Activated CD4-positive, alpha-beta memory T cell treated with anti-CD3 and anti-CD28 coated beads for 36 hours (primary cell): ENCODE measurements around the gene YEATS2. TPM values are rescaled to one million over a fixed set of nuclear protein-coding genes. Genes with fewer than 3 reads are reported as not detected.
A peak's percentile ranks its signal among the peaks of the same experiment; 100 is the strongest.
"Not testable (repeated sequence)": the region's sequence is repeated elsewhere in the genome, so short reads cannot be mapped to it uniquely, and the experiment has no call there.

Experiments used
- CTCF ChIA-PET: fragments of 350-600 bp; sonication (Branson Sonifier 250); formaldehyde crosslinking; loops from one replicate; lab custom pipeline; 2021; ENCODE audit warnings: antibody characterized with exemption, inconsistent platforms; lab: Charles Lee
- POLR2A ChIA-PET: fragments of 350-600 bp; sonication (Branson Sonifier 250); formaldehyde crosslinking; loops from one replicate; lab custom pipeline; 2021; ENCODE audit warnings: antibody characterized with exemption; lab: Charles Lee
- DNase-seq: peaks from one replicate; pipeline ENCODE4 v3.0.0-alpha.2; 2020
- H3K27ac Mint-ChIP-seq: one replicate; pipeline ENCODE4 v1.8.0; 2021; ENCODE audit warnings: mixed read lengths
- H3K27me3 Mint-ChIP-seq: one replicate; pipeline ENCODE4 v1.8.0; 2021; ENCODE audit warnings: mixed read lengths
- H3K36me3 Mint-ChIP-seq: one replicate; pipeline ENCODE4 v1.8.0; 2021; ENCODE audit warnings: mixed read lengths
- H3K4me1 Mint-ChIP-seq: one replicate; pipeline ENCODE4 v1.8.0; 2021; ENCODE audit warnings: low read depth, mixed read lengths
- H3K4me3 Mint-ChIP-seq: one replicate; pipeline ENCODE4 v1.8.0; 2021; ENCODE audit warnings: mild to moderate bottlenecking, mixed read lengths
- H3K9me3 Mint-ChIP-seq: one replicate; pipeline ENCODE4 v1.8.0; 2021; ENCODE audit warnings: mixed read lengths
- intact Hi-C: fragments of 100-400 bp; cut with micrococcal nuclease; formaldehyde crosslinking; loops from one replicate; pipeline ENCODE4 v1.15.1; 2023
- total RNA-seq, 2 experiments: library from RNA; stranded (reverse); gene quantifications; one replicate each; pipeline ENCODE4 v1.2.3, GENCODE V29; 2021

YEATS2 gene
- total RNA-seq, 2 experiments from 2014 or later = 45.4 to 48.8 TPM

GRCh38 chr3:183692436-183692835 is 5.2 kb upstream of the YEATS2 start:
- POLR2A ChIA-PET = no interaction called here
- peaks cover 5% of the 10 kb centered on the region for H3K4me1 Mint-ChIP-seq
- no peaks in the 10 kb centered on the region for H3K27me3 Mint-ChIP-seq
- no peaks in the 10 kb centered on the region for H3K36me3 Mint-ChIP-seq
- intact Hi-C loops = loop anchor here (10.0 kb wide), 1 partner anchor 602 kb away; the partner anchor contains the start of gene PSMD2
- H3K4me3 Mint-ChIP-seq = no peak overlapping the region
- no peaks in the 10 kb centered on the region for H3K9me3 Mint-ChIP-seq
- H3K27ac Mint-ChIP-seq = no peak overlapping the region
- CTCF ChIA-PET = no interaction called here
- no peak for DNase-seq

- H3K27me3 Mint-ChIP-seq = no peaks in the 10 kb centered on the region
- no peak overlapping the region for H3K4me3 Mint-ChIP-seq
- intact Hi-C loops = loop anchor here (2.0 to 10.0 kb wide), 3 partner anchors 409 to 599 kb away; partner anchors contain the start of genes AP2M1 and PSMD2
- H3K27ac Mint-ChIP-seq = no peak overlapping the region
- H3K4me1 Mint-ChIP-seq = peaks cover 25% of the 10 kb centered on the region
- POLR2A ChIA-PET = interaction anchor here (1.2 kb wide), 1 partner anchor 60 kb away, joined by 7 read pairs; the partner anchor contains the start of gene KLHL24
- DNase-seq = no peak
- CTCF ChIA-PET = interaction anchor here (1.1 kb wide), 1 partner anchor 227 kb away, joined by 3 read pairs; no protein-coding TSS in a partner anchor
- peaks cover 14% of the 10 kb centered on the region for H3K36me3 Mint-ChIP-seq
- no peaks in the 10 kb centered on the region for H3K9me3 Mint-ChIP-seq
Measured at GRCh38 chr3:183695569-183696364, 1.8 kb upstream of the YEATS2 start.

- Mint-ChIP-seq H3K4me1 (peaks cover 30% of the 10 kb centered on the region), H3K27ac (peak overlapping the region; percentile 86), H3K36me3 (peaks cover 19% of the 10 kb centered on the region), H3K4me3 (peak overlapping the region; percentile 79), H3K27me3 (no peaks in the 10 kb centered on the region), H3K9me3 (no peaks in the 10 kb centered on the region)
- POLR2A ChIA-PET = interaction anchor here (0.6 to 4.5 kb wide), 16 partner anchors 9 to 270 kb away, joined by 3 to 49 read pairs (median 4); partner anchors contain the start of genes KLHL24, KLHL6 and PARL
- CTCF ChIA-PET = interaction anchor here (0.6 to 1.9 kb wide), 10 partner anchors 9 to 824 kb away, joined by 3 to 7 read pairs (median 4); partner anchors contain the start of genes KLHL24 and PARL
- no peak for DNase-seq
- intact Hi-C loops = loop anchor here (1.0 to 10.0 kb wide), 4 partner anchors 61 to 598 kb away; partner anchors contain the start of genes AP2M1 and PSMD2
Measured at GRCh38 chr3:183697123-183697609, 431 bp upstream of the YEATS2 start.

- peaks cover 36% of the 10 kb centered on the region for H3K4me1 Mint-ChIP-seq
- intact Hi-C loops = loop anchor here (1.0 to 10.0 kb wide), 5 partner anchors 144 to 596 kb away; partner anchors contain the start of genes AP2M1, KLHL6 and PSMD2
Measured at GRCh38 chr3:183698318-183698751, 738 bp downstream of the YEATS2 start.

GRCh38 chr3:183698756-183699155 is 1.2 kb downstream of the YEATS2 start:
- ChIA-PET CTCF (interaction anchor here (0.6 to 1.9 kb wide), 3 partner anchors 68 to 319 kb away, joined by 3 to 7 read pairs (median 6); partner anchors contain the start of gene ABCC5), POLR2A (interaction anchor here (1.0 to 4.5 kb wide), 3 partner anchors 62 to 181 kb away, joined by 3 to 49 read pairs (median 4); partner anchors contain the start of gene KLHL24)
- Mint-ChIP-seq H3K27ac (peak overlapping the region; percentile 84), H3K36me3 (peaks cover 19% of the 10 kb centered on the region), H3K4me1 (peaks cover 39% of the 10 kb centered on the region), H3K27me3 (no peaks in the 10 kb centered on the region), H3K4me3 (peak overlapping the region; percentile 82), H3K9me3 (no peaks in the 10 kb centered on the region)
- DNase-seq = no peak
- intact Hi-C loops = loop anchor here (1.0 to 10.0 kb wide), 5 partner anchors 144 to 596 kb away; partner anchors contain the start of genes AP2M1, KLHL6 and PSMD2

More at GRCh38 chr3:183698318-183698751, 738 bp downstream of the YEATS2 start:
- no peaks in the 10 kb centered on the region for H3K9me3 Mint-ChIP-seq
- peaks cover 19% of the 10 kb centered on the region for H3K36me3 Mint-ChIP-seq
- peak; percentile 49 for DNase-seq
- peak overlapping the region; percentile 82 for H3K4me3 Mint-ChIP-seq
- peak overlapping the region; percentile 84 for H3K27ac Mint-ChIP-seq
- ChIA-PET POLR2A (interaction anchor here (1.0 to 4.5 kb wide), 7 partner anchors 62 to 271 kb away, joined by 3 to 49 read pairs (median 4); partner anchors contain the start of genes KLHL24 and PARL), CTCF (interaction anchor here (1.3 to 1.9 kb wide), 4 partner anchors 62 to 229 kb away, joined by 3 to 7 read pairs (median 6); no protein-coding TSS in a partner anchor)
- H3K27me3 Mint-ChIP-seq = no peaks in the 10 kb centered on the region

GRCh38 chr3:183699238-183699947 is 1.8 kb downstream of the YEATS2 start:
- peak overlapping the region; percentile 82 for H3K4me3 Mint-ChIP-seq
- intact Hi-C loops = loop anchor here (2.0 to 10.0 kb wide), 3 partner anchors 145 to 595 kb away; partner anchors contain the start of genes AP2M1, KLHL6 and PSMD2

GRCh38 chr3:183701744-183702143 is 4.1 kb downstream of the YEATS2 start:
- no peak for DNase-seq
- no peak overlapping the region for H3K27ac Mint-ChIP-seq
- peaks cover 27% of the 10 kb centered on the region for H3K36me3 Mint-ChIP-seq
- H3K4me1 Mint-ChIP-seq = peaks cover 50% of the 10 kb centered on the region
- no peak overlapping the region for H3K4me3 Mint-ChIP-seq
- no peaks in the 10 kb centered on the region for H3K9me3 Mint-ChIP-seq
- ChIA-PET CTCF (no interaction called here), POLR2A (no interaction called here)
- H3K27me3 Mint-ChIP-seq = no peaks in the 10 kb centered on the region
- intact Hi-C loops = no loop called here

More at GRCh38 chr3:183699238-183699947, 1.8 kb downstream of the YEATS2 start:
- peaks cover 42% of the 10 kb centered on the region for H3K4me1 Mint-ChIP-seq
- DNase-seq = no peak
- H3K27ac Mint-ChIP-seq = peak overlapping the region; percentile 84
- ChIA-PET POLR2A (interaction anchor here (4.5 kb wide), 1 partner anchor 63 kb away, joined by 49 read pairs; the partner anchor contains the start of gene KLHL24), CTCF (interaction anchor here (0.6 to 1.9 kb wide), 2 partner anchors 230 to 319 kb away, joined by 3 to 7 read pairs; partner anchors contain the start of gene ABCC5)
- peaks cover 22% of the 10 kb centered on the region for H3K36me3 Mint-ChIP-seq
- H3K27me3 Mint-ChIP-seq = no peaks in the 10 kb centered on the region
- no peaks in the 10 kb centered on the region for H3K9me3 Mint-ChIP-seq

- intact Hi-C loops, H3K27ac Mint-ChIP-seq, DNase-seq, H3K27me3 Mint-ChIP-seq, CTCF ChIA-PET, POLR2A ChIA-PET, H3K9me3 Mint-ChIP-seq, H3K4me3 Mint-ChIP-seq: not testable (repeated sequence)
- H3K4me1 Mint-ChIP-seq = peaks cover 48% of the 10 kb centered on the region
- peaks cover 25% of the 10 kb centered on the region for H3K36me3 Mint-ChIP-seq
Measured at GRCh38 chr3:183703892-183704291, 6.3 kb downstream of the YEATS2 start.

- CTCF ChIA-PET = no interaction called here
- no peak overlapping the region for H3K27ac Mint-ChIP-seq
- H3K27me3 Mint-ChIP-seq = no peaks in the 10 kb centered on the region
- H3K4me1 Mint-ChIP-seq = peaks cover 12% of the 10 kb centered on the region
- H3K9me3 Mint-ChIP-seq = no peaks in the 10 kb centered on the region
- H3K36me3 Mint-ChIP-seq = peaks cover 7% of the 10 kb centered on the region
- intact Hi-C loops = no loop called here
- POLR2A ChIA-PET = no interaction called here
- DNase-seq = no peak
- no peak overlapping the region for H3K4me3 Mint-ChIP-seq
Measured at GRCh38 chr3:183710231-183710630, 12.6 kb downstream of the YEATS2 start.

GRCh38 chr3:183711516-183711915 is 13.9 kb downstream of the YEATS2 start:
- Mint-ChIP-seq H3K27me3 (no peaks in the 10 kb centered on the region), H3K36me3 (peaks cover 3% of the 10 kb centered on the region), H3K4me3 (no peak overlapping the region), H3K4me1 (peaks cover 4% of the 10 kb centered on the region), H3K27ac (no peak overlapping the region), H3K9me3 (no peaks in the 10 kb centered on the region)
- ChIA-PET CTCF (no interaction called here), POLR2A (no interaction called here)
- intact Hi-C loops = no loop called here
- no peak for DNase-seq

- DNase-seq = no peak
- POLR2A ChIA-PET = no interaction called here
- Mint-ChIP-seq H3K4me3 (no peak overlapping the region), H3K27me3 (no peaks in the 10 kb centered on the region), H3K27ac (no peak overlapping the region), H3K4me1 (no peaks in the 10 kb centered on the region), H3K36me3 (peaks cover 19% of the 10 kb centered on the region), H3K9me3 (no peaks in the 10 kb centered on the region)
- CTCF ChIA-PET = no interaction called here
- intact Hi-C loops = no loop called here
Measured at GRCh38 chr3:183714622-183715021, 17.0 kb downstream of the YEATS2 start.
